IgD-negative memory B cell (primary cell): ENCODE measurements around the gene SLC19A1. TPM values are rescaled to one million over a fixed set of nuclear protein-coding genes. Genes with fewer than 3 reads are reported as not detected.
A peak's percentile ranks its signal among the peaks of the same experiment; 100 is the strongest.
"Not testable (repeated sequence)": the region's sequence is repeated elsewhere in the genome, so short reads cannot be mapped to it uniquely, and the experiment has no call there.

Source experiments
- H3K27ac Mint-ChIP-seq, 3 donors: one replicate each; pipeline ENCODE4 v1.8.0; 2020 to 2022; ENCODE audit warnings: mild to moderate bottlenecking in 3 of 3, mixed read lengths in 3 of 3, moderate library complexity in 1 of 3
- H3K27me3 Mint-ChIP-seq: one replicate; pipeline ENCODE4 v1.8.0; 2021; ENCODE audit warnings: mixed read lengths
- H3K36me3 Mint-ChIP-seq: one replicate; pipeline ENCODE4 v1.8.0; 2020; ENCODE audit warnings: mild to moderate bottlenecking, mixed read lengths
- H3K4me1 Mint-ChIP-seq, 3 donors: one replicate each; pipeline ENCODE4 v1.8.0; 2020 to 2022; ENCODE audit warnings: mixed read lengths in 3 of 3, mild to moderate bottlenecking in 1 of 3
- H3K4me3 Mint-ChIP-seq, 4 donors: one replicate each; pipeline ENCODE4 v1.8.0; 2020 to 2022; ENCODE audit warnings: mild to moderate bottlenecking in 4 of 4, mixed read lengths in 4 of 4, moderate library complexity in 3 of 4
- H3K9me3 Mint-ChIP-seq, 3 donors: one replicate each; pipeline ENCODE4 v1.8.0; 2020 to 2021; ENCODE audit warnings: mixed read lengths in 3 of 3, mild to moderate bottlenecking in 1 of 3
- polyA plus RNA-seq: library from polyadenylated mRNA; unstranded; fragments of 300-500 nt; fragmentation: Illumina TruSeq; gene quantifications from one replicate; pipeline ENCODE4 v1.2.3, GENCODE V29; 2021

SLC19A1 gene
- polyA plus RNA-seq, 1 donor from 2014 or later, result 15.2 TPM

DNA sequence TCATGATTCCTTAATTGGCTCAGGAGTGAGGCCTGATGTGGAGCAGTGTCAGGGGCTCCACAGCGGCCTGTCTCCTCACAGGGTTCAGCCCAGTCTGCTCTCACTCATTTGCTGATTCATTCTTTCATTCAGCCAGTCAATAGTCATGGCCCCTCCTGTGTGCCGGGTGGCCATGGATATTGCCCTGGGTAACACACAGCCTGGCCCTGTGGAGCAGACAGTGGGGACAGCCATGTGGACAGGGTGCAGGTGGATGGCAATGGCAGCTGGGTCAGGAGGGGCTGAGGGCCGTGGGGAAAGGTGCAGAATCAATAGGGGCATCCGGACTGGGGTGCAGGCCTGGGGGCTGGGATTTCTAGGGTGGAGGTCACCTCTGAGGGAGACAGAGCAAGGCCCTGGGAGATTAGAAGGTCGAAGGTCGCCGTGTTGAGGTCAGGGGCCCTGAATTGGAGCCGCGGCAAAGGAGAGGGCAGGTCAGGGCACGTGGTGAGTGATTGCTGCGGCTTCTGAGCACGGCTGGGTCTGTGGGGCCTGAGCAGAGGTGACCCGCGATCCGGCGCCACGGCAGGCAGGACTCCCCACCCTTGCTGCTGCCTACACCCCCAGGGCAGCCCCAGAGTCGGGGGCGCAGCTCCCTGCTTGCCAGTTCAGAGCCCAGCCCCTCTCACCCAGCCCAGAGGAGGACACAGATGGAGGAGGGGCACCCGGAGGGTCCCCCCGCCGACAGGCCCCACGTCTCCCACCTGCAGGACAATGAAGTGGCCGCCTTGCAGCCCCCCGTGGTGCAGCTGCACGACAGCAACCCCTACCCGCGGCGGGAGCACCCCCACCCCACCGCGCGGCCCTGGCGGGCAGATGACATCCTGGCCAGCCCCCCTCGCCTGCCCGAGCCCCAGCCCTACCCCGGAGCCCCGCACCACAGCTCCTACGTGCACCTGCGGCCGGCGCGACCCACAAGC is 33.4 kb downstream of the SLC19A1 start:
- peaks cover 0 to 2% (median 0%) of the 10 kb centered on the region in 3 donors for H3K4me1 Mint-ChIP-seq
- no peak overlapping the region for H3K4me3 Mint-ChIP-seq
- no peaks in the 10 kb centered on the region for H3K27me3 Mint-ChIP-seq
- H3K9me3 Mint-ChIP-seq, result no peaks in the 10 kb centered on the region
- no peak overlapping the region for H3K27ac Mint-ChIP-seq
- no peaks in the 10 kb centered on the region for H3K36me3 Mint-ChIP-seq

DNA sequence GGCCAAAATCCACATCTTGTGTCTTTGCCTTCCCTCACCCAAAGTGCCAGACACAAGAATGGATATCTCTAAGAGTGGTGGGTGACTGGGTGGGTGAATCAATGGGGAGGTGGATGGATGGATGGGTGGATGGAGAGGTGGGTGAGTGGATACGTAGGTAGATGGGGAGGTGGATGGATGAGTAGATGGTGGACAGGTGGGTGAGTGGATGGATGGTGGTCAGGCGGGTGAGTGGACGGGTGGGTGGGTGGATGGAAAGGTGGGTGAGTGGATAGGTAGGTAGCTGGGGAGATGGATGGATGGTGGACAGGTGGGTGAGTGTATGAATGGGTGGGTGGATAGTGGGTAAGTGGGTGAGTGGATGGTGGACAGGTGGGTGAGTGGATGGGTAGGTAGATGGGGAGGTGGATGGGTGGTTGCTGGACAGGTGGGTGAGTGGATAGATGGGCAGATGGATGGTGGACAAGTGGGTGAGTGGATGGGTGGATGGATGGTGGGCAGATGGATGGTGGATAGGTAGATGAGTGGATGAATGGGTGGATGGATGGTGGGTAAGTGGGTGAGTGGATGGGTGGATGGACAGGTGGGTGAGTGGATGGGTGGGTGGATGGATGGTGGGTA is 34.2 kb downstream of the SLC19A1 start:
- no peaks in the 10 kb centered on the region for H3K36me3 Mint-ChIP-seq
- peak overlapping the region in 1 of 4 donors; percentile 33 for H3K4me3 Mint-ChIP-seq
- H3K9me3 Mint-ChIP-seq, result peaks cover 0 to 2% (median 1%) of the 10 kb centered on the region in 3 donors
- no peaks in the 10 kb centered on the region for H3K27me3 Mint-ChIP-seq
- H3K27ac Mint-ChIP-seq, result no peak overlapping the region
- H3K4me1 Mint-ChIP-seq, result peaks cover 0 to 2% (median 0%) of the 10 kb centered on the region in 3 donors

DNA sequence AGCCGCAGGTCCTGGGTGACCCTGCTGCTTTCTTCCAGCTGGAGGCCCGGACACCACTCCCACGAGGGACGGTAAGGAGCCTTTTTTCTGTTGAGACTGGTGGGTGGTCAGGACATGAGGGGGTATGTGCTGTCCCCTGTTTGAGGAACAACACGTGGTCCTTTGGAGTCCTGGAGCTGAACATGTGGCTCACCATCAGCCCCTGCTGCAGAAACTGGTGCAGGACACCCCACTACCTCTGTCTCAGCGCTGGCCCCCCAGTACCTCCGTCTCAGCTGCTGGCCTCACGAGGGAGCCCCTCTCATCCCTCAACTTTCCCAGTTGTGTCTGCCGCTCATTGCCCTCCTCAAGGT is 34.7 kb downstream of the SLC19A1 start:
- no peak overlapping the region for H3K27ac Mint-ChIP-seq
- H3K4me1 Mint-ChIP-seq, result peaks cover 0 to 2% (median 0%) of the 10 kb centered on the region in 3 donors
- peaks cover 0 to 2% (median 1%) of the 10 kb centered on the region in 3 donors for H3K9me3 Mint-ChIP-seq
- H3K27me3 Mint-ChIP-seq, result no peaks in the 10 kb centered on the region
- H3K4me3 Mint-ChIP-seq, result no peak overlapping the region
- H3K36me3 Mint-ChIP-seq, result no peaks in the 10 kb centered on the region

DNA sequence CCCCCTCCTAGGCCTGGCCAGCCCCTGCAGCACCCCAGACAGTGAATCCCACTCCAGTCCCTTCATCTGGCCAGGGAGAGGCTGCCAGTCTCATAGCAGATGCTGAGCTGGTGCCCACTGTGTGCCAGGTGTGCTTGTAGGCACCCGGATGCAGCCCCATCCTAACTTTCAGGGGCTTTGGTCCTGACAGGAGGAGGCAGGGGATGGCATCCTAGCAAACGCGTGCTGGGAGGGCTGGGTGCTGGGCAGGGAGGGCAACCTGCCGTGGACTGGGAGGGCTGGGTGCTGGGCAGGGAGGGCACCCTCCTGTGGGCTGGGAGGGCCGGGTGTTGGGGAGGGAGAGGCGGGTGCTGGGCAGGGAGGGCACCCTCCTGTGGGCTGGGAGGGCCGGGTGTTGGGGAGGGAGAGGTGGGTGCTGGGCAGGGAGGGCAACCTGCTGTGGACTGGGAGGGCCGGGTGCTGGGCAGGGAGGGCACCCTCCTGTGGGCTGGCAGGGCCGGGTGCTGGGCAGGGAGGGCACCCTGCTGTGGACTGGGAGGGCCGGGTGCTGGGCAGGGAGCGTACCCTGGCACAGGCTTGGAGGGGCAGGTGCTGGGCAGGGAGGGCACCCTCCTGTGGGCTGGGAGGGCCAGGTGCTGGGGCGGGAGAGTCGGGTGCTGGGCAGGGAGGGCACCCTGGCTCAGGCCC is 35.3 kb downstream of the SLC19A1 start:
- Mint-ChIP-seq H3K36me3 (no peaks in the 10 kb centered on the region), H3K4me3 (no peak overlapping the region), H3K9me3 (peaks cover 0 to 2% (median 1%) of the 10 kb centered on the region in 3 donors), H3K27ac (peak overlapping the region in 1 of 3 donors; percentile 77), H3K4me1 (peaks cover 0 to 2% (median 0%) of the 10 kb centered on the region in 3 donors), H3K27me3 (no peaks in the 10 kb centered on the region)

DNA sequence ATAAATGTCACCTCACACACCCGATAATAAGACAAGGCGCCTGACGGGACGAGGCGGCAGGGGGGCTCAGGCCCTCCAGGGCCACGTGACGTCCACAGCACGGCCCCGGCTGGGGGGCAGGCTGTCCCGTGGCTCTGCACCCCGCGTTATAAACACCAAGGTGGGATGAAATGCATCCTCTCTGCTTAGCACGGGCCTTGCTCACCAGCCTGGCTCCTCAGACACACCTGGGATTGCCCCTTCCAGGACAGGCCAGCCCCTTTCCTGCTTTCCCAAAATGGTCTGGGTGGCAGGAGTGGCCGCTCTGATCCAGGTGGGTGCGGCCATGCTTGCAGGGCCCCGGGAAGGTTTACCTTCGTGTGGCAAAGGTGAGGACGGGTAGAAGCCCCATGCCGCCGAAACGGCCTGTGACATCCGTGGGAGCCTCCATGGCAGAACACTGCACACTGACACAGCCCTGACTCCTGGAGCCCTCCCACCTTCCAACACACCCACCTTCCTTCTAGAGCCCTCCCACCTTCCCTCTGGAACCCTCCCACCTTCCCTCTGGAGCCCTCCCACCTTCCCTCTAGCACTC is 35.9 kb downstream of the SLC19A1 start:
- H3K36me3 Mint-ChIP-seq, result no peaks in the 10 kb centered on the region
- H3K27ac Mint-ChIP-seq, result peak overlapping the region in 1 of 3 donors; percentile 77
- H3K4me3 Mint-ChIP-seq, result no peak overlapping the region
- H3K27me3 Mint-ChIP-seq, result no peaks in the 10 kb centered on the region
- H3K9me3 Mint-ChIP-seq, result peaks cover 0 to 2% (median 1%) of the 10 kb centered on the region in 3 donors
- H3K4me1 Mint-ChIP-seq, result peaks cover 0 to 2% (median 0%) of the 10 kb centered on the region in 3 donors

DNA sequence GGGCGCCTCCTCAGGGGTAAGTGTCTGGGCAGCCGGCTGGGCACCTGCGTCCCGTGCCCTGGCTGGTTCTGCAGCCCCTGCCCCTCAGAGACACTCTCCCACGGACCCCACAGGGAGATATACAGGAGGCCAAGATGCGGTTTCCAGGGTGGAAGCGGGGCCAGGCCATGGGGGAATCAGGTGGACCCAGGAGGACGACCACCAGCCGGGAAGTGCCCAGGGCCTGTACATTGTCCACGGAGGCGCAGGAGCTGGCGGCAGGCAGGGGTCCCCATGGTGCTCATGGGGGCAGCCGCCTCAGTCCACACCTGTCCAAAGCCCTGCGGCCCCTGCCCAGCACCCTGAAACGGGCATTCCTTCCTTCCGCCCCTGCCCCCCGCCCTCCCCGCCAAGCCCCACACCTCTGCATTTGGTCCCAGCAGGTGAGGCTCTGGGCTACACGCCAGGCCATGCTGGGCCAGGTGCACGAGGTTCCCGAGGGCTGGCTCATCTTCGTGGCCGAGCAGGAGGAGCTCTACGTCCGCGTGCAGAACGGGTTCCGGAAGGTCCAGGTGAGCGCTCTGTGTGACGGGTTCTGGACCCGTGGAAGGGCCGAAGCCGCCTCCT is 36.7 kb downstream of the SLC19A1 start:
- no peaks in the 10 kb centered on the region for H3K36me3 Mint-ChIP-seq
- H3K4me3 Mint-ChIP-seq, result no peak overlapping the region
- peaks cover 0 to 2% (median 0%) of the 10 kb centered on the region in 3 donors for H3K4me1 Mint-ChIP-seq
- H3K9me3 Mint-ChIP-seq, result peaks cover 0 to 2% (median 1%) of the 10 kb centered on the region in 3 donors
- no peaks in the 10 kb centered on the region for H3K27me3 Mint-ChIP-seq
- H3K27ac Mint-ChIP-seq, result no peak overlapping the region

DNA sequence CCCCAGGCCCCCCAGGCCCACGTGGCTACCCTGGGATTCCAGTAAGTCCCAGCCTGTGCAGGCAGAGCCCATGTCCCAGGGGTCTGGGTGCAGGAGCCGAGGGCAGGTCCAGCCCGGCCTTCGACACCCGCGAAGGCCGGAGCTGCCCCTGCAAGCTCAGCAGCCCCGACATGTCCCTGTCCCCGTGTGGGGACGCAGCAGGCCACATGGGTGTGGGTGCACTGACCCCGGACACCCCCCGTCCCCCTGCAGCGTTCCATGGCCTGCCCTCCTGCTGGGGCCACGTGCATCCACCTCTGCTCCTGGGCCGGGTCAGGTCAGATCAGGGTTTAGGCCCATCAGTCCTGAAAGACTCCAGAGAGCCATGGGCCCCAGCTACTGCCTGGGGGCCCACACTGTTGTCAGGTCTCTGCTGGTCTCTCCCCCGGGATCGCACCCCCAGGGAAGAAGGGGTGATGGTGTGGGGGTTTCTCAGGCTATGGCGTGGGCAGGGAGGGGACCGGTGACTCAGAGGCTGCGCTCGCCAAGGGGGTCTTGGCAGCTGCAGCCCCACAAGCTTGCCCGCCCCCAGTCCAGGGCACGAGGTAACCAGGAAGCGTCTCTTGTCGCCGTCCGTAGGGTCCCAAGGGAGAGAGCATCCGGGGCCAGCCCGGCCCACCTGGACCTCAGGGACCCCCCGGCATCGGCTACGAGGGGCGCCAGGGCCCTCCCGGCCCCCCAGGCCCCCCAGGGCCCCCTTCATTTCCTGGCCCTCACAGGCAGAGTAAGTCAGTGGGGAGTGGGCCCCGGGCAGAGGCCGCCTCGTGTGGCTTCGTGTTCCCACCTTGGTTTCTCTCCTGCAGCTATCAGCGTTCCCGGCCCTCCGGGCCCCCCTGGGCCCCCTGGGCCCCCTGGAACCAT is 37.5 kb downstream of the SLC19A1 start:
- no peaks in the 10 kb centered on the region for H3K36me3 Mint-ChIP-seq
- peaks cover 0 to 2% (median 0%) of the 10 kb centered on the region in 3 donors for H3K4me1 Mint-ChIP-seq
- no peaks in the 10 kb centered on the region for H3K27me3 Mint-ChIP-seq
- H3K4me3 Mint-ChIP-seq, result no peak overlapping the region
- no peak overlapping the region for H3K27ac Mint-ChIP-seq
- peaks cover 0 to 2% (median 1%) of the 10 kb centered on the region in 3 donors for H3K9me3 Mint-ChIP-seq

DNA sequence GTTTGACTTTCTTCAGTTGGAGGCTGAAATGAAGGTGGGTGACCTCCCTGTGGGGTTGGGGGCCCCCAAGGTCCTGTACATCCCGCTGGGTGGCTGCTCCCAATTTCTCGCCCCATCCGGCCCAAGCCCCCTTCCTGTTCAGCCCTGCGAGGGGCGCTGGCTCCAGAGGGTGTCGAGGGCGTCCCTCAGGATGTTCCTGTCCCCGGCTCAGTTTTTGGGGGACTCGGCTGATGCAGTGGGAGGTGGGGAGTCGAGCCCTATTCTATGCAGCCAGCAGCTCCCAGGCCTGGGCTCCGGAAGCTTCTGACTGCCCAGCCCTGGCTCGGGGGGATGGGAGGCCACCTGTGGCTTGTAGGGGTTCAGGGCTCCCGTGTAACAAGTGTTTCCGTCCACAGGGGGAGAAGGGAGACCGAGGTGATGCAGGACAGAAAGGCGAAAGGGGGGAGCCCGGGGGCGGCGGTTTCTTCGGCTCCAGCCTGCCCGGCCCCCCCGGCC is 38.2 kb downstream of the SLC19A1 start:
- Mint-ChIP-seq H3K27ac (no peak overlapping the region), H3K4me1 (peaks cover 0 to 3% (median 0%) of the 10 kb centered on the region in 3 donors), H3K27me3 (no peaks in the 10 kb centered on the region), H3K9me3 (peaks cover 0 to 2% (median 1%) of the 10 kb centered on the region in 3 donors), H3K36me3 (no peaks in the 10 kb centered on the region), H3K4me3 (no peak overlapping the region)

DNA sequence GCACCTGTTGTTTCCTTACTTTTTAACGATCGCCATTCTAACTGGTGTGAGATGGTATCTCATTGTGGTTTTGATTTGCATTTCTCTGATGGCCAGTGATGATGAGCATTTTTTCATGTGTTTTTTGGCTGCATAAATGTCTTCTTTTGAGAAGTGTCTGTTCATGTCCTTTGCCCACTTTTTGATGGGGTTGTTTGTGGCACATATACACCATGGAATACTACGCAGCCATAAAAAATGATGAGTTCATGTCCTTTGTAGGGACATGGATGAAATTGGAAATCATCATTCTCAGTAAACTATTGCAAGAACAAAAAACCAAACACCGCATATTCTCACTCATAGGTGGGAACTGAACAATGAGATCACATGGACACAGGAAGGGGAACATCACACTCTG is 39.0 kb downstream of the SLC19A1 start:
- H3K27ac Mint-ChIP-seq, result peak overlapping the region in 2 of 3 donors; percentile 18 to 67
- not testable (repeated sequence) for H3K4me3 Mint-ChIP-seq, H3K9me3 Mint-ChIP-seq, H3K4me1 Mint-ChIP-seq, H3K36me3 Mint-ChIP-seq, H3K27me3 Mint-ChIP-seq

DNA sequence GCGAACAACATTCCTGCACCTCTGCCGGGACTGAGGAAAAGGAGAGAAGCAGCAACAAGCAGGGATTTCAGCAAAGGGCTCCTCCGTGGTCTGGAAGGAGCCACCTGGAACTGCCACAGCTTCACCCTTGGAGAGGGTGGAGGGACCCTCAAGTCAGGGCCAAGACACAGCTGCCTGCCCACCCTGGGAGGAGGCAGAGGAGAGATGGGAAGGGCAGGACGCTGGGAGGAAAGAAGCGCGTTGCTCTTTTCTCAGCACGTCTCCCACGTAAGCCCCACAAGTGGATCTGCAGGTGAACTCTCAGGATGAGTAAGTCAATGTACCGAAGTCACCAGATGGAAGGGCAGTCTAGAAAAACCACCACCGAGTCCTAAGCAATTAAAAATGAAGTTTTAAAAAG is 39.6 kb downstream of the SLC19A1 start:
- no peaks in the 10 kb centered on the region for H3K27me3 Mint-ChIP-seq
- peak overlapping the region in 1 of 3 donors; percentile 18 for H3K27ac Mint-ChIP-seq
- H3K4me3 Mint-ChIP-seq, result peak overlapping the region in 1 of 4 donors; percentile 46
- H3K4me1 Mint-ChIP-seq, result peaks cover 0 to 3% (median 0%) of the 10 kb centered on the region in 3 donors
- no peaks in the 10 kb centered on the region for H3K36me3 Mint-ChIP-seq
- peaks cover 0 to 2% (median 1%) of the 10 kb centered on the region in 3 donors for H3K9me3 Mint-ChIP-seq

DNA sequence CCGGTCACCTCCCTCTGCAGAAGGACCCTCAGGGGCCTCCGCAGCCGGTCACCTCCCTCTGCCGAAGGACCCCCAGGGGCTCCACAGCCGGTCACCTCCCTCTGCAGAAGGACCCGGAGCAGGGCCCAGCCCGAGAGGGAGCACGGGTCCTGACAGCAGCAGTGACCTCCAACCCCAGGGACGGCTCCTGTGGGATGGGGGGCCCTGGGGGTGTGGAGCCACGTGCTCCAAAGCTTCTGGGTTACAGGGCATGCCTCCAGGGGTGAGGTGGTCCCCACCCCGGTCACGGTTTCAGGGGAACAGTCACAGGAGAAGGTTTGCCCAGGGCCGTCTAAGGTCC is 40.3 kb downstream of the SLC19A1 start:
- H3K4me3 Mint-ChIP-seq, result no peak overlapping the region
- H3K27me3 Mint-ChIP-seq, result no peaks in the 10 kb centered on the region
- peaks cover 0 to 3% (median 0%) of the 10 kb centered on the region in 3 donors for H3K4me1 Mint-ChIP-seq
- no peaks in the 10 kb centered on the region for H3K36me3 Mint-ChIP-seq
- H3K27ac Mint-ChIP-seq, result no peak overlapping the region
- H3K9me3 Mint-ChIP-seq, result peaks cover 0 to 2% (median 1%) of the 10 kb centered on the region in 3 donors

DNA sequence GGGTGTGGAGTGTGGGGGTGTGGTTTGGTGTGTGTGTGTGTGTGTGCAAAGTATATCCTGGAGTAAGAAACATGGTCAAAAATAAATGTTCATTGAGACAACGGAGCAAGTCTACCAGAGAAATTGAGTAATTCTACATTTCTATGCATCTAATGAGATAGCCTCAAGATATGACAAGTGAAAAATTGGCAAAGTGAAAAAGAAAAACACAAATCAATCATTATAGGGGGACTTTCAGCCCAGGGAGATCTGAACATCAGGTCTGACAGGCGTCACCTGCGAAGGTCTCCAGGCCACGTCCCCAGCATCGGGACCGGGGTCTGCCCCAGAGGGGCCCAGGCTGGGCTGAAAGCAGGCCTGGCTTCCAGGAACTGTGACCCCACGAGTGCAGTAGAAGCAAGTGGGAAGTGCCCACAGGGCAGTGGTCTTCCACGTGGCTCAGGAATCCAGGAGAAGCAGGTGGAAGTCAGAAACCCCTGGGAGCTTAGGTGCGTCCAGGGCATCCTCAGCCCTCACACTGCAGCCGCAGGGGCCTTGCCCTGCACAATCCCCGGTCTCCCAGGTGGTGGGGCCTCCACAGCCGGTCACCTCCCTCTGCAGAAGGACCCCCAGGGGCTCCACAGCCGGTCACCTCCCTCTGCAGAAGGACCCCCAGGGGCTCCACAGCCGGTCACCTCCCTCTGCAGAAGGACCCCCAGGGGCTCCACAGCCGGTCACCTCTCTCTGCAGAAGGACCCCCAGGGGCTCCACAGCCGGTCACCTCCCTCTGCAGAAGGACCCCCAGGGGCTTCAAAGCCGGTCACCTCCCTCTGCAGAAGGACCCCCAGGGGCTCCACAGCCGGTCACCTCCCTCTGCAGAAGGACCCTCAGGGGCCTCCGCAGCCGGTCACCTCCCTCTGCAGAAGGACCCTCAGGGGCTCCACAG is 40.9 kb downstream of the SLC19A1 start:
- not testable (repeated sequence) for H3K9me3 Mint-ChIP-seq, H3K4me1 Mint-ChIP-seq, H3K27ac Mint-ChIP-seq, H3K27me3 Mint-ChIP-seq, H3K36me3 Mint-ChIP-seq
- peak overlapping the region in 1 of 4 donors; percentile 3 for H3K4me3 Mint-ChIP-seq
